ENCODE results near the gene WFIKKN2. TPM values are rescaled to one million over a fixed set of nuclear protein-coding genes. Genes with fewer than 3 reads are reported as not detected.

WFIKKN2 gene
- total and polyA plus RNA-seq, 2 experiments from 2014 or later: not detected

GRCh38 chr17:50839591-50840310 lies 4.4 kb downstream of the WFIKKN2 start:
- no peaks in the 10 kb centered on the region for H3K9me2 ChIP-seq (ENCODE audit: insufficient read depth)
- no peaks in the 10 kb centered on the region for H3F3A ChIP-seq (replicated peaks; ENCODE audit: low read depth)
- peaks cover 4% of the 10 kb centered on the region; the same call in 1 of the 2 replicates for H3K4me1 ChIP-seq (ENCODE audit: insufficient read depth)
- H2AFZ ChIP-seq: peak overlapping the region; percentile 47; the same call in 1 of the 2 replicates
- H3K9me3 Mint-ChIP-seq: no peaks in the 10 kb centered on the region
- no peak for DNase-seq (ENCODE audit: low spot score)
- no peak overlapping the region for H3K27ac Mint-ChIP-seq
- no peak overlapping the region for H3K4me2 ChIP-seq
- H3K79me2 ChIP-seq (replicated peaks; ENCODE audit: insufficient read depth): no peaks in the 10 kb centered on the region
- no peak overlapping the region for H3K27ac ChIP-seq (ENCODE audit: low read depth)
- H4K20me1 ChIP-seq (replicated peaks; ENCODE audit: insufficient read depth): no peaks in the 10 kb centered on the region
- no peak overlapping the region for H3K4me3 Mint-ChIP-seq
- peaks cover 10% of the 10 kb centered on the region for H3K27me3 Mint-ChIP-seq (ENCODE audit: insufficient read depth, low read depth, poor library complexity)
- ATAC-seq: no peak
- H3K27me3 ChIP-seq (ENCODE audit: insufficient read depth): no peaks in the 10 kb centered on the region
- H3K36me3 Mint-ChIP-seq (ENCODE audit: low read depth): no peaks in the 10 kb centered on the region
- no peaks in the 10 kb centered on the region for H3K36me3 ChIP-seq (ENCODE audit: insufficient read depth)
- TF ChIP-seq JUNB (IDR thresholded peaks at IDR 0.05; ENCODE audit: unreplicated experiment) (no peak), ZNF114 (CRISPR knock-in tag; IDR thresholded peaks at IDR 0.05) (no peak), EZH2phosphoT487 (IDR thresholded peaks at IDR 0.05; ENCODE audit: unreplicated experiment) (no peak), EZH2 (IDR thresholded peaks at IDR 0.05; ENCODE audit: low read depth, unreplicated experiment) (no peak), STAT1 (IDR thresholded peaks at IDR 0.05; ENCODE audit: unreplicated experiment) (no peak), CTCF (conservative IDR thresholded peaks at IDR 0.05; ENCODE audit: low read depth in 2 of 2) (no peak), ETS1 (IDR thresholded peaks at IDR 0.05) (no peak), ZNF462 (CRISPR knock-in tag; IDR thresholded peaks at IDR 0.05) (no peak), NANOG (IDR thresholded peaks at IDR 0.05; ENCODE audit: borderline replicate concordance) (no peak)
- H3K4me1 Mint-ChIP-seq: peaks cover 21% of the 10 kb centered on the region
- H3K4me3 ChIP-seq: no peak overlapping the region

Measured in GM23338 (cell line).